ENCODE measurements around the gene CEP131.

Gene CEP131

DNA sequence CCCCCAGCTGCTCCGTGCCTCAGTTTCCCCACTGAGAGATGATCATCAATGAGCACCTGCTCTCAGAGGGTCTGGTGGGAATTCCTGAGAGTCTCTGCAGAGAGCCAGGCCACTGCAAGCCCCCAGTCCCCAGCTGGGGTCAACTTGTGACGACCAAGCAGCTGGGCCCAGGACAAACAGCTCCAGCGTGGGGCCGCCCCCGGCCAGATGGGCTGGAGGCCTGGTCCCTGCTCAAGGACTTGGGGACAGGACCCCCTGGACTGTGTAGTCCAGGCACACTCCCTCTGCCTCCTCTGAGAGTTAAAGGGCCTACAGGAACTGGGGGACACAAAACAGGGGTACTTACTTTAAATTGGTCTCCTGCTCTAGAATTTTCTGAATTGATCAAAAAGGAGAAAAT, 40.2 kb downstream of the CEP131 start:
- no peak for TF ChIP-seq POLR2AphosphoS5 (IDR thresholded peaks at IDR 0.05; ENCODE audit: low read depth, low read length)

GRCh38 chr17:81181811-81182185, 41.0 kb downstream of the CEP131 start:
- TF ChIP-seq REST (IDR thresholded peaks at IDR 0.05; ENCODE audit: insufficient read depth in 1 of 2, low read depth in 2 of 2, low read length in 2 of 2): no peak
- TF ChIP-seq TAF1 (IDR thresholded peaks at IDR 0.05; ENCODE audit: borderline replicate concordance, insufficient read depth, low read length): no peak

GRCh38 chr17:81180836-81181810, 41.6 kb downstream of the CEP131 start:
- TF ChIP-seq REST (IDR thresholded peaks at IDR 0.05; ENCODE audit: insufficient read depth in 1 of 2, low read depth in 2 of 2, low read length in 2 of 2) (no peak), TAF1 (IDR thresholded peaks at IDR 0.05; ENCODE audit: borderline replicate concordance, insufficient read depth, low read length) (no peak), POLR2AphosphoS5 (IDR thresholded peaks at IDR 0.05; ENCODE audit: low read depth, low read length) (no peak), SIN3A (IDR thresholded peaks at IDR 0.05; ENCODE audit: borderline replicate concordance, insufficient read depth, low read length) (no peak), FOXP2 (optimal IDR thresholded peaks at IDR 0.05; ENCODE audit: borderline replicate concordance, extremely low read depth, extremely low read length, insufficient read depth) (no peak)

- TF ChIP-seq TAF1 (IDR thresholded peaks at IDR 0.05; ENCODE audit: borderline replicate concordance, insufficient read depth, low read length): no peak
- TF ChIP-seq POLR2AphosphoS5 (IDR thresholded peaks at IDR 0.05; ENCODE audit: low read depth, low read length): no peak
- TF ChIP-seq REST (IDR thresholded peaks at IDR 0.05; ENCODE audit: insufficient read depth in 1 of 2, low read depth in 2 of 2, low read length in 2 of 2): no peak
- no peak for TF ChIP-seq FOXP2 (optimal IDR thresholded peaks at IDR 0.05; ENCODE audit: borderline replicate concordance, extremely low read depth, extremely low read length, insufficient read depth)
- TF ChIP-seq SIN3A (IDR thresholded peaks at IDR 0.05; ENCODE audit: borderline replicate concordance, insufficient read depth, low read length): no peak
These were observed 42.9 kb downstream of the CEP131 start for GRCh38 chr17:81179861-81180260.

DNA sequence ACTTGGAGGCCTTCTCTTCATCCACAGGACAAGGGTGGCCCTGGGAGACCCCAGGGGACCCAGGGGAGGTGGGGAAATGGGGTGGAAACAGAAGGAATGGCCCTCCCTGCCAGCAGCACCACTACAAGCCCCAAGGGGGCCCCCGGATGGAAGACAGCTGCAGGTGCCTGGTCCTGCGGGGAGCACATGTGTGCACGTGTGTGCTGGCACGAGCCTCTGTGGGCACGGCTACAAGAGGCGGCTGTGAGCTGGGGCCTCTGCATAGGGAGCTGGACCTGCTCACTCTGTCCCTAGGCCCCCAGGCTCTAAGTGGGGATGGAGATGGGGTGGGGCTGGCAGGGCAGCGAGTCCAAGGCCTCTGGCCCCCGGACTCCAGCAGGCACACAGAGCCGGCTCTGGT, 43.5 kb downstream of the CEP131 start:
- TF ChIP-seq POLR2AphosphoS5 (IDR thresholded peaks at IDR 0.05; ENCODE audit: low read depth, low read length) (no peak), TAF1 (IDR thresholded peaks at IDR 0.05; ENCODE audit: borderline replicate concordance, insufficient read depth, low read length) (no peak), REST (IDR thresholded peaks at IDR 0.05; ENCODE audit: insufficient read depth in 1 of 2, low read depth in 2 of 2, low read length in 2 of 2) (no peak)

Measured in PFSK-1 (cell line).